ENCODE measurements around the gene RYR3. TPM values are rescaled to one million over a fixed set of nuclear protein-coding genes. Genes with fewer than 3 reads are reported as not detected.

Gene RYR3
- total and polyA plus RNA-seq, 2 of the 13 experiments (the other 11 are each of a cell fraction or from before 2014, with no cell fraction given) = not detected

DNA sequence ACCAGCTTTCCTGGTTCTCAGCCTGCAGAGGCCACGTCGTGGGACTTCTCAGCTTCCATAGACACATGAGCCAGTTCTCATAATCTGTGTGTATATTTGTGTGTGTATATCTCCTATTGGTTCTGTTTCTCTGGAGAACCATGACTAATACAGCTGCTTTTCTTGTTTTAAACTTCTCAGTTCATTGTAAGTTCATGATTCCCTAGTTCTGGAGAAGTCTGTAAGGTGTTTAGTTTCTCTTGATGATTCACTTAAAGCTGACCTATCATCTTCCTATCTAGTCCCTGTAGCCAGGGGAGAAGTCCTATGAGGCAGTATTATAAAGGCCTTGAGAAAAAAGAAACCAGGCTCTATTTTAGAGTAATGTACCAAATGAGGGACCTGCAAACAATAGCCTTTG, 147.7 kb downstream of the RYR3 start (continued):
- no peak for TF ChIP-seq RAD21 (CRISPR knock-in tag; IDR thresholded peaks at IDR 0.05)
- no peak for TF ChIP-seq MATR3 (CRISPR knock-in tag; IDR thresholded peaks at IDR 0.05)
- TF ChIP-seq EEA1 (CRISPR knock-in tag; IDR thresholded peaks at IDR 0.05; ENCODE audit: borderline replicate concordance) = no peak
- TF ChIP-seq ZNF567 (CRISPR knock-in tag; IDR thresholded peaks at IDR 0.05; ENCODE audit: borderline replicate concordance) = no peak
- TF ChIP-seq NR2C2 (CRISPR knock-in tag; IDR thresholded peaks at IDR 0.05; ENCODE audit: borderline replicate concordance) = no peak

GRCh38 chr15:33460166-33460805, 149.5 kb downstream of the RYR3 start:
- Histone ChIP-seq H3K9me3 (ENCODE audit: low read length) (no peaks in the 10 kb centered on the region), H3K4me1 (ENCODE audit: insufficient read depth, low read length) (no peaks in the 10 kb centered on the region), H3K4me2 (ENCODE audit: low read depth, low read length) (no peak overlapping the region), H3K27ac (ENCODE audit: extremely low read length, insufficient read depth, low read length) (no peak overlapping the region), H2AFZ (ENCODE audit: low read length) (no peak overlapping the region), H3K9ac (ENCODE audit: insufficient read depth, low read depth, low read length) (no peak overlapping the region), H3K79me2 (ENCODE audit: insufficient read depth, low read length) (no peaks in the 10 kb centered on the region), H4K20me1 (ENCODE audit: insufficient read depth, low read length) (no peaks in the 10 kb centered on the region), H3K4me3 (replicated peaks in 1 of 3; ENCODE audit: insufficient read depth in 1 of 3, low read depth in 2 of 3, low read length in 3 of 3) (no peak overlapping the region), H3K27me3 (ENCODE audit: control insufficient read depth in 1 of 2, insufficient read depth in 2 of 2, low read length in 2 of 2) (no peaks in the 10 kb centered on the region; a peak in 1 of 5 replicates), H3K36me3 (replicated peaks in 1 of 2; ENCODE audit: control insufficient read depth in 1 of 2, insufficient read depth in 2 of 2, low read length in 2 of 2) (no peaks in the 10 kb centered on the region)
- intact Hi-C loops (cut with micrococcal nuclease; ENCODE audit: unreplicated experiment) (no loop called here), in situ Hi-C loops (cut with HindIII; ENCODE audit: extremely low pct_ligation_motif_present, low pct_unique_long_range_greater_than_20kb) (no loop called here)
- BruUV-seq (replicated peaks) = no TSS peak
- no peak for TF ChIP-seq ZNF354B (CRISPR knock-in tag; IDR thresholded peaks at IDR 0.05)
- TF ChIP-seq BATF2 (CRISPR knock-in tag; IDR thresholded peaks at IDR 0.05) = no peak
- TF ChIP-seq SRSF1 (optimal IDR thresholded peaks at IDR 0.05; ENCODE audit: low read depth, low read length) = no peak
- no peak for TF ChIP-seq RFX5 (IDR thresholded peaks at IDR 0.05; ENCODE audit: low read depth, low read length)
- no peak for TF ChIP-seq GPN1 (CRISPR knock-in tag; IDR thresholded peaks at IDR 0.05; ENCODE audit: borderline replicate concordance)
- TF ChIP-seq NR1H2 (CRISPR knock-in tag; IDR thresholded peaks at IDR 0.05; ENCODE audit: borderline replicate concordance, low read depth) = no peak
- TF ChIP-seq, protein P1, sequence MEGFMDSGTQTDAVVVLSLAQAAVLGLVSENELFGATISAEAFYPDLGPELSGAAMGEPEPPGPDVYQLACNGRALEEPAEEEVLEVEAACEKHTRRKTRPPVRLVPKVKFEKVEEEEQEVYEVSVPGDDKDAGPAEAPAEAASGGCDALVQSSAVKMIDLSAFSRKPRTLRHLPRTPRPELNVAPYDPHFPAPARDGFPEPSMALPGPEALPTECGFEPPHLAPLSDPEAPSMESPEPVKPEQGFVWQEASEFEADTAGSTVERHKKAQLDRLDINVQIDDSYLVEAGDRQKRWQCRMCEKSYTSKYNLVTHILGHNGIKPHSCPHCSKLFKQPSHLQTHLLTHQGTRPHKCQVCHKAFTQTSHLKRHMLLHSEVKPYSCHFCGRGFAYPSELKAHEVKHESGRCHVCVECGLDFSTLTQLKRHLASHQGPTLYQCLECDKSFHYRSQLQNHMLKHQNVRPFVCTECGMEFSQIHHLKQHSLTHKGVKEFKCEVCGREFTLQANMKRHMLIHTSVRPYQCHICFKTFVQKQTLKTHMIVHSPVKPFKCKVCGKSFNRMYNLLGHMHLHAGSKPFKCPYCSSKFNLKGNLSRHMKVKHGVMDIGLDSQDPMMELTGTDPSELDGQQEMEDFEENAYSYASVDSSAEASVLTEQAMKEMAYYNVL (CRISPR knock-in tag; IDR thresholded peaks at IDR 0.05; ENCODE audit: borderline replicate concordance) = no peak
- TF ChIP-seq FOXJ3 (CRISPR knock-in tag; IDR thresholded peaks at IDR 0.05; ENCODE audit: borderline replicate concordance) = no peak
- TF ChIP-seq ZFP41 (CRISPR knock-in tag; IDR thresholded peaks at IDR 0.05; ENCODE audit: borderline replicate concordance) = no peak
- TF ChIP-seq ZC3H4 (CRISPR knock-in tag; IDR thresholded peaks at IDR 0.05; ENCODE audit: borderline replicate concordance) = no peak
- no peak for TF ChIP-seq RXRA (CRISPR knock-in tag; IDR thresholded peaks at IDR 0.05)
- no peak for TF ChIP-seq MBD4 (IDR thresholded peaks at IDR 0.05; ENCODE audit: borderline replicate concordance, low read length)
- TF ChIP-seq, protein P2, sequence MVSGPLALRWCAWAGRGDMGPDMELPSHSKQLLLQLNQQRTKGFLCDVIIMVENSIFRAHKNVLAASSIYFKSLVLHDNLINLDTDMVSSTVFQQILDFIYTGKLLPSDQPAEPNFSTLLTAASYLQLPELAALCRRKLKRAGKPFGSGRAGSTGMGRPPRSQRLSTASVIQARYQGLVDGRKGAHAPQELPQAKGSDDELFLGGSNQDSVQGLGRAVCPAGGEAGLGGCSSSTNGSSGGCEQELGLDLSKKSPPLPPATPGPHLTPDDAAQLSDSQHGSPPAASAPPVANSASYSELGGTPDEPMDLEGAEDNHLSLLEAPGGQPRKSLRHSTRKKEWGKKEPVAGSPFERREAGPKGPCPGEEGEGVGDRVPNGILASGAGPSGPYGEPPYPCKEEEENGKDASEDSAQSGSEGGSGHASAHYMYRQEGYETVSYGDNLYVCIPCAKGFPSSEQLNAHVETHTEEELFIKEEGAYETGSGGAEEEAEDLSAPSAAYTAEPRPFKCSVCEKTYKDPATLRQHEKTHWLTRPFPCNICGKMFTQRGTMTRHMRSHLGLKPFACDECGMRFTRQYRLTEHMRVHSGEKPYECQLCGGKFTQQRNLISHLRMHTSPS (CRISPR knock-in tag; IDR thresholded peaks at IDR 0.05; ENCODE audit: low read depth) = no peak
- no peak for TF ChIP-seq ETV6 (CRISPR knock-in tag; conservative IDR thresholded peaks at IDR 0.05)
- ATAC-seq (no peak), DNase-seq (ENCODE audit: low spot score) (no peak), FAIRE-seq (no peak)
- 19% methylated on average over 6 of the region's 6 CpGs for WGBS (ENCODE audit: low lambda C conversion rate)
- POLR2A ChIA-PET = no interaction called here
- CTCF ChIA-PET (ENCODE audit: low intra/inter-chr PET ratio, low total read pairs) = no interaction called here

Measured in HepG2 (cell line).